GM18517 (cell line): ENCODE measurements around the gene USP17L12.
"Not testable (repeated sequence)": the region's sequence is repeated elsewhere in the genome, so short reads cannot be mapped to it uniquely, and the experiment has no call there.

Experiments
- ATAC-seq: cut with Tn5 transposase; IDR thresholded peaks from one replicate; pipeline ENCODE4 v1.9.1; 2021; ENCODE audit warnings: mild to moderate bottlenecking, moderate library complexity; ENCODE audit not compliant: unreplicated experiment

USP17L12 gene, protein sequence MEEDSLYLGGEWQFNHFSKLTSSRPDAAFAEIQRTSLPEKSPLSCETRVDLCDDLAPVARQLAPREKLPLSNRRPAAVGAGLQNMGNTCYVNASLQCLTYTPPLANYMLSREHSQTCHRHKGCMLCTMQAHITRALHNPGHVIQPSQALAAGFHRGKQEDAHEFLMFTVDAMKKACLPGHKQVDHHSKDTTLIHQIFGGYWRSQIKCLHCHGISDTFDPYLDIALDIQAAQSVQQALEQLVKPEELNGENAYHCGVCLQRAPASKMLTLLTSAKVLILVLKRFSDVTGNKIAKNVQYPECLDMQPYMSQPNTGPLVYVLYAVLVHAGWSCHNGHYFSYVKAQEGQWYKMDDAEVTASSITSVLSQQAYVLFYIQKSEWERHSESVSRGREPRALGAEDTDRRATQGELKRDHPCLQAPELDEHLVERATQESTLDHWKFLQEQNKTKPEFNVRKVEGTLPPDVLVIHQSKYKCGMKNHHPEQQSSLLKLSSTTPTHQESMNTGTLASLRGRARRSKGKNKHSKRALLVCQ

GRCh38 chr4:9219852-9220251, at the start of gene USP17L12:
USP17L12 (plus strand) TSS chr4:9220152; CDS start chr4:9220152, 0 bp downstream.
- not testable (repeated sequence) for ATAC-seq

DNA sequence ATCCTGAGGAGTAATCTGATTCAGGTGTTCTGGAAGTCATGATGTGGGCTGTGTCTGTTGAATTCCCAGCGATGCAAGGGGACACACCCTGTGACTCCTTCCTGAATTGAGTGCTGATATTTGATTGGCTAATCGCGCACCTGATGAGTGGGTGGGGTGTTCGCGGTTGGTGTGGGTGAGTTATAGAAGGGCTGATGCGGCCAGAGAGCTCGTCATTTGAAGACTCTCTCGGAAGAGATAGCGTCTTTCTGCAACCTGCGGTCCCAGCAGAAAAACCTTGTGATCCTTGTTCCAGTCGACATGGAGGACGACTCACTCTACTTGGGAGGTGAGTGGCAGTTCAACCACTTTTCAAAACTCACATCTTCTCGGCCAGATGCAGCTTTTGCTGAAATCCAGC, 9.6 kb upstream of the USP17L12 start, which contains the start of gene USP17L10:
Gene USP17L10 (plus strand): TSS at position 301 of the 400 bp plus-strand sequence. CDS start 0 bp downstream, at position 301.
- ATAC-seq: not testable (repeated sequence)

DNA sequence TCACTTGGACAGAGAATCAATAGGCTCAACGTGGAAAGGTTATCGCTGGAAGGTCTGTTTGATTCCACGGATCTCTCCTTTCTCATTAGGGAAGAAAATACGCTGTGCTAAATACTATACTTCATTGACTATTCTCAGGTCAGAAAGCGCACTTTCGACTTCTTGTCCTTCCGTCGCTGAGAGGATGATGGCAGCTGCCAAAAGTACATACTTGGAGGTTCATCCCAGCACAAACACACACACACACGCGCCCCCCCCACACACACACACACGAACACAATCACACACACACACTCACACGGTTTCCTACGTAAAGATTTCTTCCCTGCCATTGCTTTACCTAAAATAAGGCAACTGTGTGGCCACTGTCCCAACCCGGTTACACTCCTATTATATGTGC, 5.3 kb upstream of the USP17L12 start:
- ATAC-seq: not testable (repeated sequence)

GRCh38 chr4:9215105-9215504, 4.8 kb upstream of the USP17L12 start, which contains the start of gene USP17L11:
USP17L11 (plus strand) TSS chr4:9215405; CDS start chr4:9215405, 0 bp downstream.
- not testable (repeated sequence) for ATAC-seq

DNA sequence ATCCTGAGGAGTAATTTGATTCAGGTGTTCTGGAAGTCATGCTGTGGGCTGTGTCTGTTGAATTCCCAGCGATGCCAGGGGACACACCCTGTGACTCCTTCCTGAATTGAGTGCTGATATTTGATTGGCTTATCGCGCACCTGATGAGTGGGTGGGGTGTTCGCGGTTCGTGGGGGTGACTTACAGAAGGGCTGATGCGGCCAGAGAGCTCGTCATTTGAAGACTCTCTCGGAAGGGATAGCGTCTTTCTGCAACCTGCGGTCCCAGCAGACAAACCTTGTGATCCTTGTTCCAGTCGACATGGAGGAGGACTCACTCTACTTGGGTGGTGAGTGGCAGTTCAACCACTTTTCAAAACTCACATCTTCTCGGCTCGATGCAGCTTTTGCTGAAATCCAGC, 4.6 kb downstream of the USP17L12 start, which contains the start of gene USP17L13:
Gene USP17L13 (plus strand): TSS at position 301 of the 400 bp plus-strand sequence. CDS start 0 bp downstream, at position 301.
- not testable (repeated sequence) for ATAC-seq

GRCh38 chr4:9230249-9230648, 10.3 kb downstream of the USP17L12 start:
- not testable (repeated sequence) for ATAC-seq

DNA sequence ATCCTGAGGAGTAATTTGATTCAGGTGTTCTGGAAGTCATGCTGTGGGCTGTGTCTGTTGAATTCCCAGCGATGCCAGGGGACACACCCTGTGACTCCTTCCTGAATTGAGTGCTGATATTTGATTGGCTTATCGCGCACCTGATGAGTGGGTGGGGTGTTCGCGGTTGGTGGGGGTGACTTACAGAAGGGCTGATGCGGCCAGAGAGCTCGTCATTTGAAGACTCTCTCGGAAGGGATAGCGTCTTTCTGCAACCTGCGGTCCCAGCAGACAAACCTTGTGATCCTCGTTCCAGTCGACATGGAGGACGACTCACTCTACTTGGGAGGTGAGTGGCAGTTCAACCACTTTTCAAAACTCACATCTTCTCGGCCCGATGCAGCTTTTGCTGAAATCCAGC, 14.1 kb downstream of the USP17L12 start, which contains the start of gene USP17L15:
Gene USP17L15 (plus strand): TSS at position 301 of the 400 bp plus-strand sequence. CDS start 0 bp downstream, at position 301.
- not testable (repeated sequence) for ATAC-seq

DNA sequence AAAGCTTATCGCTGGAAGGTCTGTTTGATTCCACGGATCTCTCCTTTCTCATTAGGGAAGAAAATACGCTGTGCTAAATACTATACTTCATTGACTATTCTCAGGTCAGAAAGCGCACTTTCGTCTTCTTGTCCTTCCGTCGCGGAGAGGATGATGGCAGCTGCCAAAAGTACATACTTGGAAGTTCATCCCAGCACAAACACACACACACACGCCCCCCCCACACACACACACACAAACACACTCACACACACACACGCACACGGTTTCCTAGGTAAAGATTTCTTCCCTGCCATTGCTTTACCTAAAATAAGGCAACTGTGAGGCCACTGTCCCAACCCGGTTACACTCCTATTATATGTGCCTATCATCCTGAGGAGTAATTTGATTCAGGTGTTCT, 18.5 kb downstream of the USP17L12 start:
- not testable (repeated sequence) for ATAC-seq

DNA sequence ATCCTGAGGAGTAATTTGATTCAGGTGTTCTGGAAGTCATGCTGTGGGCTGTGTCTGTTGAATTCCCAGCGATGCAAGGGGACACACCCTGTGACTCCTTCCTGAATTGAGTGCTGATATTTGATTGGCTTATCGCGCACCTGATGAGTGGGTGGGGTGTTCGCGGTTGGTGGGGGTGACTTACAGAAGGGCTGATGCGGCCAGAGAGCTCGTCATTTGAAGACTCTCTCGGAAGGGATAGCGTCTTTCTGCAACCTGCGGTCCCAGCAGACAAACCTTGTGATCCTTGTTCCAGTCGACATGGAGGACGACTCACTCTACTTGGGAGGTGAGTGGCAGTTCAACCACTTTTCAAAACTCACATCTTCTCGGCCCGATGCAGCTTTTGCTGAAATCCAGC, 23.6 kb downstream of the USP17L12 start, which contains the start of gene USP17L17:
Gene USP17L17 (plus strand): TSS at position 301 of the 400 bp plus-strand sequence. CDS start 0 bp downstream, at position 301.
- ATAC-seq: not testable (repeated sequence)

DNA sequence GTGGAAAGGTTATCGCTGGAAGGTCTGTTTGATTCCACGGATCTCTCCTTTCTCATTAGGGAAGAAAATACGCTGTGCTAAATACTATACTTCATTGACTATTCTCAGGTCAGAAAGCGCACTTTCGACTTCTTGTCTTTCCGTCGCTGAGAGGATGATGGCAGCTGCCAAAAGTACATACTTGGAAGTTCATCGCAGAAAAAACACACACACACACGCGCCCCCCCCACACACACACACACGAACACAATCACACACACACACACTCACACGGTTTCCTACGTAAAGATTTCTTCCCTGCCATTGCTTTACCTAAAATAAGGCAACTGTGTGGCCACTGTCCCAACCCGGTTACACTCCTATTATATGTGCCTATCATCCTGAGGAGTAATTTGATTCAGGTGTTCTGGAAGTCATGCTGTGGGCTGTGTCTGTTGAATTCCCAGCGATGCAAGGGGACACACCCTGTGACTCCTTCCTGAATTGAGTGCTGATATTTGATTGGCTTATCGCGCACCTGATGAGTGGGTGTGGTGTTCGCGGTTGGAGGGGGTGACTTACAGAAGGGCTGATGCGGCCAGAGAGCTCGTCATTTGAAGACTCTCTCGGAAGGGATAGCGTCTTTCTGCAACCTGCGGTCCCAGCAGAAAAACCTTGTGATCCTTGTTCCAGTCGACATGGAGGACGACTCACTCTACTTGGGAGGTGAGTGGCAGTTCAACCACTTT, 28.2 kb downstream of the USP17L12 start, which contains the start of gene USP17L18:
Gene USP17L18 (plus strand): TSS at position 678 of the 728 bp plus-strand sequence. CDS start 0 bp downstream, at position 678.
- ATAC-seq: not testable (repeated sequence)

- ATAC-seq: not testable (repeated sequence)
These were observed 33.1 kb downstream of the USP17L12 start, which contains the start of gene USP17L19 for GRCh38 chr4:9253078-9253477. USP17L19 (plus strand) TSS chr4:9253378; CDS start chr4:9253378, 0 bp downstream.

GRCh38 chr4:9257824-9258223, 37.9 kb downstream of the USP17L12 start, which contains the start of gene USP17L20:
USP17L20 (plus strand) TSS chr4:9258124; CDS start chr4:9258124, 0 bp downstream.
- ATAC-seq: not testable (repeated sequence)

- ATAC-seq: not testable (repeated sequence)
These were observed 42.6 kb downstream of the USP17L12 start, which contains the start of gene USP17L21 for GRCh38 chr4:9262572-9262971. USP17L21 (plus strand) TSS chr4:9262872; CDS start chr4:9262872, 0 bp downstream.

GRCh38 chr4:9267319-9267718, 47.4 kb downstream of the USP17L12 start, which contains the start of gene USP17L22:
USP17L22 (plus strand) TSS chr4:9267619; CDS start chr4:9267619, 0 bp downstream.
- not testable (repeated sequence) for ATAC-seq
